ENCODE results near the gene PRDM16. TPM values are rescaled to one million over a fixed set of nuclear protein-coding genes. Genes with fewer than 3 reads are reported as not detected.

The PRDM16 gene
- total and polyA plus RNA-seq, 7 donors, result 0.04 to 1.2 (median 0.31) TPM

DNA sequence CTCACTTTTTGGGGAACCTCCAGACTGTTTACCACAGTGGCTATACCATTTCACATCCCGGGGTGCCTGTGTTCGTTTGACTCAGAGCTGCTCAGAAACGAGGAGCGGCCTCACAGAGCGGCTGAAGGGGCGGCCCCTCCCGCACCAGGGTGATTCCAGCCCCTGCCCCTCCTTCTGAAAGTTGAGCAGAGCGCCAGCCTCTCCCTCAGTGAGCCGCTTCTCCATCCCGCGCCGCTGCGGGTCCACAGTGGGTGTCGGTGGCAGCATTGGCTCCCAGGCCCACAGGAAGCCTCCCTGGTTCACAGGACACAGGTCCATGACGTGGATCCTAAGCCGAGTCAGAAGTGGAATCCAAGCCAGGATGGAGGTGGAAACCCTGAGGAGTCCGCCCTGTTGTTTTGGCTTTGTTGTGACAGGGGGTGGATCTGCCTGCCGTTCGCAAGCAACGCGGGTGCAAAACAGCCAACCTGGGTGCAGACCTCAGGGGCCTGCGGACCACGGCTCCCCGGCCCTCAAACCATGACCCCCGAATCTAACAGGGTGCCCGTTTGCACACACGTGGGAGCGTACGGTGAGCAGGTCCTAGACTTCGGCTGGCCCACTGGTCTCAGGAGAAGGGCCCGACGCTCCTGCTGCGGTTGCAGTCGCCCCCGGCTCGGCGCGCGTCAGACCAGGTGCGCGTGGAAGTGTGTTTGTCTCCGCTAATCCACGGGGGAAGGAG, 198.7 kb downstream of the PRDM16 start:
- Histone ChIP-seq H3K9me3 (no peaks in the 10 kb centered on the region), H3K27ac (no peak overlapping the region), H3K36me3 (ENCODE audit: insufficient read depth in 1 of 2, low read depth in 1 of 2) (no peaks in the 10 kb centered on the region), H3K4me1 (no peaks in the 10 kb centered on the region), H3K4me3 (no peak overlapping the region), H3K27me3 (ENCODE audit: insufficient read depth in 3 of 3, low read length in 2 of 3) (peaks cover 0 to 17% (median 14%) of the 10 kb centered on the region in 3 donors)
- intact Hi-C loops (cut with DNase I), result loop anchor here in 1 of 2 donors (5.0 kb wide), 1 partner anchor 140 kb away; no protein-coding TSS in a partner anchor
- no peak for DNase-seq
- no peak for ATAC-seq
- TF ChIP-seq, protein P1, sequence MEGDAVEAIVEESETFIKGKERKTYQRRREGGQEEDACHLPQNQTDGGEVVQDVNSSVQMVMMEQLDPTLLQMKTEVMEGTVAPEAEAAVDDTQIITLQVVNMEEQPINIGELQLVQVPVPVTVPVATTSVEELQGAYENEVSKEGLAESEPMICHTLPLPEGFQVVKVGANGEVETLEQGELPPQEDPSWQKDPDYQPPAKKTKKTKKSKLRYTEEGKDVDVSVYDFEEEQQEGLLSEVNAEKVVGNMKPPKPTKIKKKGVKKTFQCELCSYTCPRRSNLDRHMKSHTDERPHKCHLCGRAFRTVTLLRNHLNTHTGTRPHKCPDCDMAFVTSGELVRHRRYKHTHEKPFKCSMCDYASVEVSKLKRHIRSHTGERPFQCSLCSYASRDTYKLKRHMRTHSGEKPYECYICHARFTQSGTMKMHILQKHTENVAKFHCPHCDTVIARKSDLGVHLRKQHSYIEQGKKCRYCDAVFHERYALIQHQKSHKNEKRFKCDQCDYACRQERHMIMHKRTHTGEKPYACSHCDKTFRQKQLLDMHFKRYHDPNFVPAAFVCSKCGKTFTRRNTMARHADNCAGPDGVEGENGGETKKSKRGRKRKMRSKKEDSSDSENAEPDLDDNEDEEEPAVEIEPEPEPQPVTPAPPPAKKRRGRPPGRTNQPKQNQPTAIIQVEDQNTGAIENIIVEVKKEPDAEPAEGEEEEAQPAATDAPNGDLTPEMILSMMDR (IDR thresholded peaks at IDR 0.05), result no peak
- WGBS, 3 donors, result 84 to 85% (median 84%) methylated on average over 43 of the region's 43 CpGs

DNA sequence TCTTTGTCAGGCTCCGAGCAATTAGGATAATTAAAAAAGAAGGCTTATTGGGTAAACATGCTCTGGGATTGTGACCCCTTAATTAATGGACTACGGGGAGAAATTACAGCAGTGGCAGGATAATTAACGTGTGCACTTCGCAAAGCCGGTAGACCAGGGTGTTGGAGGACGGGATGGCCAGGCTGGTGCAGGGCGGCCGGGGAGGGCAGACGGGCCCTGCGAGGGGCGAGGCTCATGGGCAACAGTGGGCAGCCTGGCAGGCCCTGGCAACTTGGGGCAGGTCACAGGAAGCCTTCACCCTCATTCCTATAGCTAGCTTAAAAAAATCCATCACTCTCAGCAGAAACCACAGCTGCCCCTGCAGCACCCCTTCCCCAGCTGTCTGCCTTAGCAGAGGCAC, 199.3 kb downstream of the PRDM16 start:
- H3K27ac ChIP-seq, result no peak overlapping the region
- no peaks in the 10 kb centered on the region for H3K4me1 ChIP-seq
- 81 to 84% (median 81%) methylated on average over 11 of the region's 11 CpGs for WGBS, 3 donors
- H3K36me3 ChIP-seq (ENCODE audit: insufficient read depth in 1 of 2, low read depth in 1 of 2), result no peaks in the 10 kb centered on the region
- TF ChIP-seq, protein P1 (IDR thresholded peaks at IDR 0.05), result no peak
- DNase-seq (no peak), ATAC-seq (no peak)
- intact Hi-C loops (cut with DNase I), result loop anchor here in 1 of 2 donors (5.0 kb wide), 1 partner anchor 141 kb away; no protein-coding TSS in a partner anchor
- H3K27me3 ChIP-seq (ENCODE audit: insufficient read depth in 3 of 3, low read length in 2 of 3), result peaks cover 0 to 14% (median 13%) of the 10 kb centered on the region in 3 donors
- H3K4me3 ChIP-seq, result no peak overlapping the region
- no peaks in the 10 kb centered on the region for H3K9me3 ChIP-seq

DNA sequence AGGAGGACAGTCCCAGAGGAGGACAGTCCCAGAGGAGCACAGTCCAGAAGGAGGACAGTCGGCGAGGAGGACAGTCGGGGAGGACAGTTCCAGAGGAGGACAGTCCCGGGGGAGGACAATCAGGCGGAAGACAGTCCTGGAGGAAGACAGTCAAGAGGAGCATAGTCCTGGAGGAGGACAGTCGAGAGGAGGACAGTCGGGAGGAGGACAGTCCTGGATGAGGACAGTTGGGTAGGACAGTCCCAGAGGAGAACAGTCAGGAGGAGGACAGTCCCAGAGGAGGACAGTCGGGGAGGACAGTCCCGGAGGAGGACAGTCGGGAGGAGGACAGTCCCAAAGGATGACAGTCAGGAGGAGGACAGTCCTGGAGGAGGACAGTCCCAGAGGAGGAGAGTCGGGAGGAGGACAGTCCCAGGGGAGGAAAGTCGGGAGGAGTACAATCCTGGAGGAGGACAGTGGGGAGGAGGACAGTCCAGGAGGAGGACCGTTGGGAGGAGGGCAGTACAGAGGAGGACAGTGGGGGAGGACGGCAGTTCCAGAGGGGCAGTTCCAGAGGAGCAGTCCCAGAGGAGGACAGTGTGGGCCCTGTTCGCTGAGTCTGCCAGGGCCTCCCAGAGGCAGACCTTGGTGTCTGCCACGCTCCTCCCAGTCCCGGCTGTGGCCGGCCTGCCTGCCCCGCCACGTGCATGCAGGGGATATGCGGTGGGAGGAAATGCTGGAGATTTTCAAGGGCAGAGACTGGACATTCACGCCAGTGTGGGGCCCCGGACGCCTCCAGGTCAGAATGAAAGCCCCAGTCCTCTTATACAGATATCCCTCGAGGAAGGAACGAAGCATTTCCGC, 201.6 kb downstream of the PRDM16 start:
- no peaks in the 10 kb centered on the region for H3K9me3 ChIP-seq
- no peak overlapping the region for H3K27ac ChIP-seq
- peak in 1 of 4 donors; percentile 7 for ATAC-seq
- TF ChIP-seq, protein P1 (IDR thresholded peaks at IDR 0.05), result no peak
- H3K4me1 ChIP-seq, result no peaks in the 10 kb centered on the region
- WGBS, 3 donors, result 60 to 69% (median 66%) methylated on average over 27 of the region's 27 CpGs
- H3K36me3 ChIP-seq (ENCODE audit: insufficient read depth in 1 of 2, low read depth in 1 of 2), result no peaks in the 10 kb centered on the region
- intact Hi-C loops (cut with DNase I), result no loop called here
- DNase-seq, result no peak
- peaks cover 0 to 5% (median 3%) of the 10 kb centered on the region in 3 donors for H3K27me3 ChIP-seq (ENCODE audit: insufficient read depth in 3 of 3, low read length in 2 of 3)
- no peak overlapping the region for H3K4me3 ChIP-seq

DNA sequence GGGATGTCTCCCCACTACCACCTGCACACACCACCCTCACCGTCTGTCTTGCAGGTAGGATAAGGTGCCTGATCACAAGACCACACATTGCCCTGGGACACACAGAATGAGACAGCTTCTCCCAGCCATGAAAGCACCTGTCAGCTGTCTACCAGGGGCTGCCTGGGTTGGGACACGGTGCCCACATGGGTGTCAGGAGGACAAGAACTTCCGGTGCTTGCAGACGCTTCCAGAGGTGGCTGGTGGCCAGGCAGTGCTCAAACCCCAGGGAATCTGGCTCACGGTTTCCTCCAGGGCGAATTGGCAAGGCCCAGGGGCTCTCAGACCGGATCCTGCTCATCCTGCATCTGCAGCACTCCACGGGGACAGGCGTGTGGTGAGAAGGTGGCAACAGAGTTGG, 202.9 kb downstream of the PRDM16 start:
- peaks cover 0 to 5% (median 5%) of the 10 kb centered on the region in 3 donors for H3K27me3 ChIP-seq (ENCODE audit: insufficient read depth in 3 of 3, low read length in 2 of 3)
- ATAC-seq, result no peak
- intact Hi-C loops (cut with DNase I), result no loop called here
- no peak overlapping the region for H3K4me3 ChIP-seq
- no peak for DNase-seq
- WGBS, 3 donors, result 29 to 46% (median 34%) methylated on average over 9 of the region's 9 CpGs
- H3K27ac ChIP-seq, result no peak overlapping the region
- H3K36me3 ChIP-seq (ENCODE audit: insufficient read depth in 1 of 2, low read depth in 1 of 2), result no peaks in the 10 kb centered on the region
- TF ChIP-seq, protein P1 (IDR thresholded peaks at IDR 0.05), result no peak
- H3K4me1 ChIP-seq, result no peaks in the 10 kb centered on the region
- H3K9me3 ChIP-seq, result no peaks in the 10 kb centered on the region
